WTC11 (cell line): ENCODE measurements around the gene VTA1. TPM values are rescaled to one million over a fixed set of nuclear protein-coding genes. Genes with fewer than 3 reads are reported as not detected.
A peak's percentile ranks its signal among the peaks of the same experiment; 100 is the strongest.
"Not testable (repeated sequence)": the region's sequence is repeated elsewhere in the genome, so short reads cannot be mapped to it uniquely, and the experiment has no call there.

Experiments used
- ATAC-seq: fragments of 200-7000 bp; cut with Tn5 transposase; 2 replicates; pipeline ENCODE4 v1.10.0; 2021; ENCODE audit warnings: mild to moderate bottlenecking, moderate library complexity
- CTCF ChIA-PET: fragments of 300-600 bp; sonication (Branson Sonifier 250); formaldehyde crosslinking; loops from one replicate; lab custom pipeline; 2021; ENCODE audit warnings: antibody characterized with exemption; lab: Charles Lee
- POLR2A ChIA-PET: fragments of 350-600 bp; sonication (Branson Sonifier 250); formaldehyde crosslinking; loops from one replicate; lab custom pipeline; 2021; ENCODE audit warnings: antibody characterized with exemption; lab: Charles Lee
- DNase-seq: peaks from one replicate; pipeline ENCODE4 v3.0.0; 2021; ENCODE audit warnings: low spot score
- H3K27ac Mint-ChIP-seq: 2 replicates; pipeline ENCODE4 v1.8.0; 2021; ENCODE audit warnings: mixed read lengths
- H3K27me3 Mint-ChIP-seq: 2 replicates; pipeline ENCODE4 v1.8.0; 2021; ENCODE audit warnings: low read depth, mild to moderate bottlenecking, moderate library complexity, mixed read lengths
- H3K36me3 Mint-ChIP-seq: 2 replicates; pipeline ENCODE4 v1.8.0; 2021; ENCODE audit warnings: mixed read lengths
- H3K4me1 Mint-ChIP-seq: 2 replicates; pipeline ENCODE4 v1.8.0; 2022; ENCODE audit warnings: mixed read lengths
- H3K4me3 Mint-ChIP-seq: 2 replicates; pipeline ENCODE4 v1.8.0; 2021; ENCODE audit warnings: mild to moderate bottlenecking, moderate library complexity, mixed read lengths
- H3K9me3 Mint-ChIP-seq: 2 replicates; pipeline ENCODE4 v1.8.0; 2021; ENCODE audit warnings: mixed read lengths
- CREB1 ChIP-seq: sonication (generic); formaldehyde crosslinking; IDR thresholded peaks from 2 replicates; pipeline ENCODE4 v1.8.0; 2023; ENCODE audit warnings: mild to moderate bottlenecking, missing genetic modification reagents
- FOXJ3 ChIP-seq: sonication (generic); formaldehyde crosslinking; IDR thresholded peaks from 2 replicates; pipeline ENCODE4 v1.9.0; 2021; ENCODE audit warnings: missing genetic modification reagents, mild to moderate bottlenecking, borderline replicate concordance
- NR2C2 ChIP-seq: sonication (generic); formaldehyde crosslinking; IDR thresholded peaks from 2 replicates; pipeline ENCODE4 v1.8.0; 2022; ENCODE audit warnings: mild to moderate bottlenecking, missing genetic modification reagents
- ZNF219 ChIP-seq: sonication (generic); formaldehyde crosslinking; IDR thresholded peaks from 2 replicates; pipeline ENCODE4 v1.8.0; 2023; ENCODE audit warnings: missing genetic modification reagents, mild to moderate bottlenecking, borderline replicate concordance
- ZNF423 ChIP-seq: fragments of 250-450 bp; sonication (Bioruptor Pico); IDR thresholded peaks from 2 replicates; pipeline ENCODE4 v2.1.2; 2022; ENCODE audit warnings: mild to moderate bottlenecking, moderate library complexity
- ZNF671 ChIP-seq: fragments of 250-450 bp; sonication (Bioruptor Pico); IDR thresholded peaks from 2 replicates; pipeline ENCODE4 v1.8.0; 2021; ENCODE audit warnings: mild to moderate bottlenecking
- total RNA-seq: library from RNA; stranded (reverse); gene quantifications from 3 replicates; pipeline ENCODE4 v1.2.3, GENCODE V29; 2021
- TF ChIP-seq, protein P1 (sequence below): sonication (generic); formaldehyde crosslinking; IDR thresholded peaks from 2 replicates; pipeline ENCODE4 v1.8.0; 2023; ENCODE audit warnings: missing genetic modification reagents, mild to moderate bottlenecking, borderline replicate concordance
- TF ChIP-seq, protein P2 (sequence below): fragments of 200-600 bp; IDR thresholded peaks from 2 replicates; pipeline ENCODE4 v1.8.0; 2022; ENCODE audit warnings: antibody characterized with exemption
- TF ChIP-seq, protein P3 (sequence below): sonication (generic); formaldehyde crosslinking; IDR thresholded peaks from 2 replicates; pipeline ENCODE4 v1.8.1; 2022; ENCODE audit warnings: low read depth, missing genetic modification reagents, borderline replicate concordance

The VTA1 gene
- total RNA-seq, 1 experiment from 2014 or later: 55.4 TPM

DNA sequence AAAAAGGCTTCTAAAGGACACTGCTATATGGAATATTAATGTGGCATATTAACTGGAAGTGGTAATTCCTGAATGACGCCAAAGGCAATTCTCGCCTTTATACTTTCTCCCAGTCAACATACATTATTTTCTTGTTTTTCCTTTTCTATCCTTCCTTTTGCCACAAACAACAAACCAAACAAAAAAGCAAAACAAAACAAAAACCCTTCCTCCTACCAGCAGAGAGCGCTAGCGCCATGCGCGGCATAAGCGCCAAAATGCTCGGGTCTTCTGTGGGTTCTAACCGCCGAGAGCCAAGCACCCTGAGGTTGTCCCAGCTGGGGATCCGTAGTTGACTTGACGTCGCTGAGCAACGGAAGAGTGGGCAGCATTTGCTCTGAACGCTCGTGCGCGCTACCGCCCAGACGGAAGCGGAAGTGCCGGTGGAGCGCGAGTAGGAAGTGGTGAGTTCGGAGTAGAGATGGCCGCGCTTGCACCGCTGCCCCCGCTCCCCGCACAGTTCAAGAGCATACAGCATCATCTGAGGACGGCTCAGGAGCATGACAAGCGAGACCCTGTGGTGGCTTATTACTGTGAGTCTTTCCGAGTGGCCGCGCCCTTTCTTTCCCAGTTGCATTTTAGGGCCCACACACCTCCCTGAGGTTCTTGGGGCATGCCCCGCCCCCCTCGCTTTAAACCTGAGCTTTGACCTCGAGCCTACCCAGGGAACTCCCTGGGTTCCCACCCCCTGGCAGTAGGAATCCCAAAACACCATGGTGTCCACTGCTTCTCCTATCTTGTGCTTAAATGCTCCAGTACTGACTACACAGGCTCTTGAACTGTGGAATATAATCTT, at the start of gene VTA1, which contains the start of gene NMBR (continued):
- TF ChIP-seq, protein P1, sequence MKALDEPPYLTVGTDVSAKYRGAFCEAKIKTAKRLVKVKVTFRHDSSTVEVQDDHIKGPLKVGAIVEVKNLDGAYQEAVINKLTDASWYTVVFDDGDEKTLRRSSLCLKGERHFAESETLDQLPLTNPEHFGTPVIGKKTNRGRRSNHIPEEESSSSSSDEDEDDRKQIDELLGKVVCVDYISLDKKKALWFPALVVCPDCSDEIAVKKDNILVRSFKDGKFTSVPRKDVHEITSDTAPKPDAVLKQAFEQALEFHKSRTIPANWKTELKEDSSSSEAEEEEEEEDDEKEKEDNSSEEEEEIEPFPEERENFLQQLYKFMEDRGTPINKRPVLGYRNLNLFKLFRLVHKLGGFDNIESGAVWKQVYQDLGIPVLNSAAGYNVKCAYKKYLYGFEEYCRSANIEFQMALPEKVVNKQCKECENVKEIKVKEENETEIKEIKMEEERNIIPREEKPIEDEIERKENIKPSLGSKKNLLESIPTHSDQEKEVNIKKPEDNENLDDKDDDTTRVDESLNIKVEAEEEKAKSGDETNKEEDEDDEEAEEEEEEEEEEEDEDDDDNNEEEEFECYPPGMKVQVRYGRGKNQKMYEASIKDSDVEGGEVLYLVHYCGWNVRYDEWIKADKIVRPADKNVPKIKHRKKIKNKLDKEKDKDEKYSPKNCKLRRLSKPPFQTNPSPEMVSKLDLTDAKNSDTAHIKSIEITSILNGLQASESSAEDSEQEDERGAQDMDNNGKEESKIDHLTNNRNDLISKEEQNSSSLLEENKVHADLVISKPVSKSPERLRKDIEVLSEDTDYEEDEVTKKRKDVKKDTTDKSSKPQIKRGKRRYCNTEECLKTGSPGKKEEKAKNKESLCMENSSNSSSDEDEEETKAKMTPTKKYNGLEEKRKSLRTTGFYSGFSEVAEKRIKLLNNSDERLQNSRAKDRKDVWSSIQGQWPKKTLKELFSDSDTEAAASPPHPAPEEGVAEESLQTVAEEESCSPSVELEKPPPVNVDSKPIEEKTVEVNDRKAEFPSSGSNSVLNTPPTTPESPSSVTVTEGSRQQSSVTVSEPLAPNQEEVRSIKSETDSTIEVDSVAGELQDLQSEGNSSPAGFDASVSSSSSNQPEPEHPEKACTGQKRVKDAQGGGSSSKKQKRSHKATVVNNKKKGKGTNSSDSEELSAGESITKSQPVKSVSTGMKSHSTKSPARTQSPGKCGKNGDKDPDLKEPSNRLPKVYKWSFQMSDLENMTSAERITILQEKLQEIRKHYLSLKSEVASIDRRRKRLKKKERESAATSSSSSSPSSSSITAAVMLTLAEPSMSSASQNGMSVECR (CRISPR knock-in tag): peak; percentile 91; the same call in 1 of the 2 replicates
- TF ChIP-seq, all 79 proteins: peak for 24

DNA sequence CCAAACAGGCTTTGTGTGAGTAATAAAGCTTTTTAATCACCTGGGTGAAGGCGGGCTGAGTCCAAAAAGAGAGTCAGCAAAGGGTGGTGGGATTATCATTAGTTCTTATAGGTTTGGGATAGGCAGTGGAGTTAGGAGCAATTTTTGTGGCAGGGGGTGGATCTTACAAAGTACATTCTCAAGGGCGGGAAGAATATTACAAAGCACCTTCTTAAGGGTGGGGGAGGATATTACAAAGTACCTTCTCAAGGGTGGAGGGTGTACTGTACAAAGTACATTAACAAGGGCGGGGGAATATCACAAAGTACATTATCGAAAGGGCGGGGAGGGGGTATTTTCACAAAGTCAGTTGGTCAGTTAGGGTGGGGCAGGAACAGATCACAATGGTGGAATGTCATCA, 42.2 kb upstream of the VTA1 start:
- H3K9me3 Mint-ChIP-seq: peaks cover 15% of the 10 kb centered on the region
- H3K27ac Mint-ChIP-seq, H3K27me3 Mint-ChIP-seq, CTCF ChIA-PET, H3K4me3 Mint-ChIP-seq, DNase-seq, ATAC-seq, POLR2A ChIA-PET, H3K36me3 Mint-ChIP-seq: not testable (repeated sequence)
- peaks cover 13% of the 10 kb centered on the region for H3K4me1 Mint-ChIP-seq

DNA sequence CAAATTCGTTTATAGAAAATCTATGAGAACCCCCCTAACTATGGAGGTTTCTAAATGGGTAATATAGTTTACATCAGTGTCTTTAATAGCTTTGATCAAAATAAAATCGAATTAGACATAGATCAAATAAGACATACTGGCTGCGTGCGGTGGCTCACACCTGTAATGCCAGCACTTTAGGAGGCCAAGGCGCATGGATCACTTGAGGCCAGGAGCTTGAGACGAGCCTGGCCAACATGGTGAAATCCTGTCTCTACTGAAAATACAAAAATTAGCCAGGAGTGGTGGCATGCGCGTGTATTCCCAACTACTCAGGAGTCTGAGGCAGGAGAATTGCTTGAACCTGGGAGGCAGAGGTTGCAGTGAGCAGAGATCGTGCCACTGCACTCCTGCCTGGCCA, 36.2 kb upstream of the VTA1 start:
- peaks cover 11% of the 10 kb centered on the region for H3K4me1 Mint-ChIP-seq

DNA sequence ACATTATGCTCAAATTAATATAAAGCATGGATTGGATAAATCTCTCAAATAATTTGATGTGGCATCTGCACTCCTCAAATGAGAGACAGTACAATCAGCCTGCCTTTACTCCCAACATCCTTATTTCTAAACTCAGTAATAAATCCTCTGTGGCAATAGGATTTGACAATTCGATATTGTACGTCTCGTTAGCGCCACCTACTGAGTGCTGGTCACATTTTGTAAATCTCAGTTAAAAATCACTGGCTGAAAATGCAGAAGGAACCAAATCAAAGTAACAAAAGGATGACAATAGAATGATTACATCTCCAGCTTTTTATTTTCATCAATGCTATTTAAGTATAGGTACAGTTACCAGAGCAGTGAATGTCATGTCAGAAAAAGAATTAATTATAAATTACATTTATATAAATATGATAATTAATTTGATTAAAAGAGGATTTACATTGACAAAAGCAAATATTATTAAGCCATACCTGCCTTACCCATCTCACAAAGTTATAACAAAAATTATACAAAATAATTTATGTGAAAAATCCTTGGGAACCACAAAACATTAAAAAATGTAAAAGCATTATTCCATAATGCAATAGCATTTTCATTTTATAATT, 34.5 kb upstream of the VTA1 start:
- Mint-ChIP-seq H3K27ac (no peak overlapping the region), H3K9me3 (peaks cover 3% of the 10 kb centered on the region; the same call in 1 of the 2 replicates), H3K4me3 (no peak overlapping the region), H3K4me1 (0 out of 2 replicates have a peak, but pooled peaks cover 5% of the 10 kb centered on the region), H3K27me3 (no peaks in the 10 kb centered on the region), H3K36me3 (no peaks in the 10 kb centered on the region)
- ATAC-seq: peak; percentile 56; the same call in 1 of the 2 replicates
- POLR2A ChIA-PET: no interaction called here
- CTCF ChIA-PET: interaction anchor here (1.4 to 3.3 kb wide), 2 partner anchors 41 to 123 kb away, joined by 4 to 14 read pairs; no protein-coding TSS in a partner anchor
- TF ChIP-seq, protein P2, sequence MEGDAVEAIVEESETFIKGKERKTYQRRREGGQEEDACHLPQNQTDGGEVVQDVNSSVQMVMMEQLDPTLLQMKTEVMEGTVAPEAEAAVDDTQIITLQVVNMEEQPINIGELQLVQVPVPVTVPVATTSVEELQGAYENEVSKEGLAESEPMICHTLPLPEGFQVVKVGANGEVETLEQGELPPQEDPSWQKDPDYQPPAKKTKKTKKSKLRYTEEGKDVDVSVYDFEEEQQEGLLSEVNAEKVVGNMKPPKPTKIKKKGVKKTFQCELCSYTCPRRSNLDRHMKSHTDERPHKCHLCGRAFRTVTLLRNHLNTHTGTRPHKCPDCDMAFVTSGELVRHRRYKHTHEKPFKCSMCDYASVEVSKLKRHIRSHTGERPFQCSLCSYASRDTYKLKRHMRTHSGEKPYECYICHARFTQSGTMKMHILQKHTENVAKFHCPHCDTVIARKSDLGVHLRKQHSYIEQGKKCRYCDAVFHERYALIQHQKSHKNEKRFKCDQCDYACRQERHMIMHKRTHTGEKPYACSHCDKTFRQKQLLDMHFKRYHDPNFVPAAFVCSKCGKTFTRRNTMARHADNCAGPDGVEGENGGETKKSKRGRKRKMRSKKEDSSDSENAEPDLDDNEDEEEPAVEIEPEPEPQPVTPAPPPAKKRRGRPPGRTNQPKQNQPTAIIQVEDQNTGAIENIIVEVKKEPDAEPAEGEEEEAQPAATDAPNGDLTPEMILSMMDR: peak; percentile 75
- no peak for TF ChIP-seq CREB1
- DNase-seq: peak; percentile 81

More for the DNA sequence above, 36.2 kb upstream of the VTA1 start:
- H3K4me3 Mint-ChIP-seq, ATAC-seq, H3K27me3 Mint-ChIP-seq, H3K36me3 Mint-ChIP-seq, POLR2A ChIA-PET, H3K9me3 Mint-ChIP-seq, DNase-seq, H3K27ac Mint-ChIP-seq: not testable (repeated sequence)
- CTCF ChIA-PET: interaction anchor here (3.3 kb wide), 1 partner anchor 121 kb away, joined by 14 read pairs; no protein-coding TSS in a partner anchor

DNA sequence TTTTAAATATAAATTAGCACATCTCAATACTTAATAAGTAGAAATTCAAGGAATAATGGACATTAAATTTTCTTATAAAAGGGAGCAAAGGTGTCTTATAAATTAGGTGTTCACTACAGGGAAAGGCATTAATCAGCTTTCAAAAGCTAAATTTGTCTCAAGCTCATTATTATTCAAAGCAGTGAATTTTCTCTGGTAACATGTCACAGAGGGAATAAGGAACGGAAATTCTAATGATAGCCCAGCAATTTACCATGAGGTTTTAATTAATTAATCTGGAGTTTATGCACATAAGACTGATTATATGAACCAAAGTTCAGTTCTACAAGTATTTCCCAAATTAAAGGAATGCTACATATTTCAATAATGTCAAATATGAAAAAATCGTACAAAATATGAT, 29.7 kb upstream of the VTA1 start:
- no peaks in the 10 kb centered on the region for H3K27me3 Mint-ChIP-seq
- no peak overlapping the region for H3K4me3 Mint-ChIP-seq
- H3K9me3 Mint-ChIP-seq: no peaks in the 10 kb centered on the region
- no peaks in the 10 kb centered on the region for H3K36me3 Mint-ChIP-seq
- TF ChIP-seq NR2C2 (no peak), ZNF219 (no peak), ZNF671 (CRISPR knock-in tag) (no peak), FOXJ3 (CRISPR knock-in tag) (no peak), ZNF423 (CRISPR knock-in tag) (no peak)
- TF ChIP-seq, protein P3, sequence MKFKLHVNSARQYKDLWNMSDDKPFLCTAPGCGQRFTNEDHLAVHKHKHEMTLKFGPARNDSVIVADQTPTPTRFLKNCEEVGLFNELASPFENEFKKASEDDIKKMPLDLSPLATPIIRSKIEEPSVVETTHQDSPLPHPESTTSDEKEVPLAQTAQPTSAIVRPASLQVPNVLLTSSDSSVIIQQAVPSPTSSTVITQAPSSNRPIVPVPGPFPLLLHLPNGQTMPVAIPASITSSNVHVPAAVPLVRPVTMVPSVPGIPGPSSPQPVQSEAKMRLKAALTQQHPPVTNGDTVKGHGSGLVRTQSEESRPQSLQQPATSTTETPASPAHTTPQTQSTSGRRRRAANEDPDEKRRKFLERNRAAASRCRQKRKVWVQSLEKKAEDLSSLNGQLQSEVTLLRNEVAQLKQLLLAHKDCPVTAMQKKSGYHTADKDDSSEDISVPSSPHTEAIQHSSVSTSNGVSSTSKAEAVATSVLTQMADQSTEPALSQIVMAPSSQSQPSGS (CRISPR knock-in tag): no peak
- no peak for DNase-seq
- ChIA-PET CTCF (no interaction called here), POLR2A (no interaction called here)
- no peak overlapping the region for H3K27ac Mint-ChIP-seq
- ATAC-seq: no peak
- 0 out of 2 replicates have a peak, but pooled peaks cover 5% of the 10 kb centered on the region for H3K4me1 Mint-ChIP-seq
